Measurements from ENCODE around the gene COL4A2.

- TF ChIP-seq ZNF174 (tag by site-specific recombination; IDR thresholded peaks at IDR 0.05) (no peak), CTCF (tag by site-specific recombination; IDR thresholded peaks at IDR 0.05) (no peak), BCL11A (tag by site-specific recombination; IDR thresholded peaks at IDR 0.05; ENCODE audit: low read depth) (no peak)
These were observed 197.0 kb downstream of the COL4A2 start for GRCh38 chr13:110503979-110504499.
